Loucy (cell line): ENCODE measurements around the gene ENHO.

Experiments
- H2AFZ ChIP-seq: fragments of 200-600 bp; sonication (generic); 2 replicates; pipeline ENCODE4 v1.6.0; 2016; ENCODE audit warnings: antibody characterized with exemption, mild to moderate bottlenecking, low read length, moderate library complexity
- H3F3A ChIP-seq: fragments of 200-600 bp; 2 replicates; pipeline ENCODE4 v1.6.0; 2016; ENCODE audit warnings: antibody characterized with exemption, low read depth, mild to moderate bottlenecking
- H3K27me3 ChIP-seq: fragments of 200-600 bp; sonication (generic); 2 replicates; pipeline ENCODE4 v1.6.1; 2014; ENCODE audit warnings: low read length, mild to moderate bottlenecking; ENCODE audit not compliant: insufficient read depth, poor library complexity, severe bottlenecking
- H3K36me3 ChIP-seq: fragments of 200-600 bp; sonication (generic); 2 replicates; pipeline ENCODE4 v1.6.1; 2016; ENCODE audit warnings: low read length; ENCODE audit not compliant: insufficient read depth
- H3K4me1 ChIP-seq: fragments of 200-600 bp; sonication (generic); 2 replicates; pipeline ENCODE4 v1.5.1; 2014; ENCODE audit warnings: low read length, mild to moderate bottlenecking; ENCODE audit not compliant: insufficient read depth, poor library complexity, severe bottlenecking
- H3K4me2 ChIP-seq: fragments of 200-600 bp; sonication (generic); 2 replicates; pipeline ENCODE4 v1.6.0; 2014; ENCODE audit warnings: antibody characterized with exemption, low read length, low read depth, mild to moderate bottlenecking; ENCODE audit not compliant: poor library complexity, severe bottlenecking
- H3K4me3 ChIP-seq: fragments of 200-600 bp; sonication (generic); 2 replicates; pipeline ENCODE4 v1.5.1; 2014; ENCODE audit warnings: low read length, mild to moderate bottlenecking, mixed read lengths; ENCODE audit not compliant: poor library complexity, severe bottlenecking
- H3K79me2 ChIP-seq: fragments of 200-600 bp; sonication (generic); 2 replicates; pipeline ENCODE4 v1.6.1; 2014; ENCODE audit warnings: low read length; ENCODE audit not compliant: insufficient read depth
- H3K9ac ChIP-seq: fragments of 200-600 bp; sonication (generic); 2 replicates; pipeline ENCODE4 v1.6.0; 2014; ENCODE audit warnings: mild to moderate bottlenecking, low read depth, low read length, moderate library complexity; ENCODE audit not compliant: poor library complexity, severe bottlenecking
- H3K9me2 ChIP-seq: fragments of 200-600 bp; sonication (generic); replicated peaks from 2 replicates; pipeline ENCODE4 v1.6.1; 2016; ENCODE audit warnings: low read depth, low read length, mixed read lengths
- H3K9me3 ChIP-seq: fragments of 200-600 bp; sonication (generic); 2 replicates; pipeline ENCODE4 v1.6.1; 2014; ENCODE audit warnings: mild to moderate bottlenecking, antibody characterized with exemption, low read length, low read depth; ENCODE audit not compliant: insufficient read depth
- H4K20me1 ChIP-seq: fragments of 200-600 bp; sonication (generic); 2 replicates; pipeline ENCODE4 v1.6.0; 2014; ENCODE audit warnings: antibody characterized with exemption, low read length, mild to moderate bottlenecking; ENCODE audit not compliant: insufficient read depth, poor library complexity, severe bottlenecking
- CTCF ChIP-seq: fragments of 200-600 bp; sonication (generic); conservative IDR thresholded peaks from 2 replicates; pipeline ENCODE4 v1.5.1; 2014; ENCODE audit warnings: mild to moderate bottlenecking, antibody characterized with exemption, low read length
- EZH2phosphoT487 ChIP-seq: fragments of 200-600 bp; IDR thresholded peaks from 2 replicates; pipeline ENCODE4 v1.6.1; 2018; ENCODE audit warnings: antibody characterized with exemption, mild to moderate bottlenecking, moderate library complexity, borderline replicate concordance

The ENHO gene

GRCh38 chr9:34555002-34555348, 32.2 kb upstream of the ENHO start:
- H3K4me3 ChIP-seq, result no peak overlapping the region
- no peak overlapping the region for H3K9ac ChIP-seq
- H3K4me2 ChIP-seq, result no peak overlapping the region
- H2AFZ ChIP-seq, result no peak overlapping the region
- H3K4me1 ChIP-seq, result no peaks in the 10 kb centered on the region
- H3K9me3 ChIP-seq, result no peaks in the 10 kb centered on the region
- no peak for TF ChIP-seq EZH2phosphoT487
- TF ChIP-seq CTCF, result no peak
- no peaks in the 10 kb centered on the region for H3K79me2 ChIP-seq
- no peaks in the 10 kb centered on the region for H4K20me1 ChIP-seq
- no peaks in the 10 kb centered on the region for H3K36me3 ChIP-seq
- H3F3A ChIP-seq, result no peaks in the 10 kb centered on the region
- no peaks in the 10 kb centered on the region for H3K27me3 ChIP-seq
- no peaks in the 10 kb centered on the region for H3K9me2 ChIP-seq

DNA sequence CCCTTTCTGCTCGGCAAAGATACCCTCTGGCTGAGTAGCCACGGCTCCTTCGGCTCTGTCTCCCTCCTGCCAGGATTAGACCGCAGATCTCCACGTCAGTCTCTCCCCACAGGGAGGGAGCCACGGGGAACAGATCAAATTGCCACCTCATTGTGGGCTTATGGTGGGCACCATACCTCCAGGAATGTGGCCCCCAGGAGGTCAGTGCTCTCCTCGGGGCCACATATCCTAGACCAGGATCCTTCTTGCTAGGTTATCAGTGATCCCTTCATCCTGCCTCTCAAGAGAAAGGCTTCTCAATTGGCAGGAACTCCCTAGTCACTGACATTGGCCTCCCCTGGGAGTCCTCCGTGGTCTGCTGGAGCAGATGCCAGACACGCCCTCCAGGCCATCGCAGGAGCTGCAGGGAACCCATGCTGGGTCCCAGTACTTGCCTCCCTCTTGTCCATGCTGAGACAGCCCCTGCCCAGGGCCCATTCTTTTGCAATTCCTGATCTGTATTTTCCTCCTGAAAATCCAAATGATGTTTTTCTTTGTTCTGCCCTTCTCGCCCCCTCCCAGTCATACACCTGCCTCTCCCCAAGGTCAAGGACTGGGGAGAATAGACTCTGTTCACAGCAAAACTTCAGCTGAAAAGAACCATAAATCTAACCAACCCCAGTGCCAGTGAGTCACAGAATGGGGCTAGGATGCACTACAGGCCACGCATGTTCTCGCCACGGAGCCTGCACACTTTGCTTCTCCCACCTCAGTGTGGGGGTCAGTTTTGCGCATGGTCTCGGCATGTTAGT, 31.6 kb upstream of the ENHO start:
- H3K9ac ChIP-seq, result no peak overlapping the region
- H3K36me3 ChIP-seq, result no peaks in the 10 kb centered on the region
- H3K4me1 ChIP-seq, result no peaks in the 10 kb centered on the region
- no peaks in the 10 kb centered on the region for H4K20me1 ChIP-seq
- H2AFZ ChIP-seq, result no peak overlapping the region
- no peak overlapping the region for H3K4me3 ChIP-seq
- no peak for TF ChIP-seq CTCF
- TF ChIP-seq EZH2phosphoT487, result no peak
- H3K9me2 ChIP-seq, result no peaks in the 10 kb centered on the region
- no peaks in the 10 kb centered on the region for H3K27me3 ChIP-seq
- H3K4me2 ChIP-seq, result no peak overlapping the region
- H3K79me2 ChIP-seq, result no peaks in the 10 kb centered on the region
- no peaks in the 10 kb centered on the region for H3K9me3 ChIP-seq
- H3F3A ChIP-seq, result no peaks in the 10 kb centered on the region

GRCh38 chr9:34553511-34554021, 30.8 kb upstream of the ENHO start:
- H3K9ac ChIP-seq, result no peak overlapping the region
- H3K79me2 ChIP-seq, result no peaks in the 10 kb centered on the region
- H3K4me1 ChIP-seq, result no peaks in the 10 kb centered on the region
- no peaks in the 10 kb centered on the region for H3K27me3 ChIP-seq
- H3K9me2 ChIP-seq, result no peaks in the 10 kb centered on the region
- H3K4me2 ChIP-seq, result no peak overlapping the region
- H3K36me3 ChIP-seq, result no peaks in the 10 kb centered on the region
- H3F3A ChIP-seq, result no peaks in the 10 kb centered on the region
- no peaks in the 10 kb centered on the region for H3K9me3 ChIP-seq
- no peak for TF ChIP-seq EZH2phosphoT487
- no peak overlapping the region for H3K4me3 ChIP-seq
- H4K20me1 ChIP-seq, result no peaks in the 10 kb centered on the region
- H2AFZ ChIP-seq, result no peak overlapping the region

DNA sequence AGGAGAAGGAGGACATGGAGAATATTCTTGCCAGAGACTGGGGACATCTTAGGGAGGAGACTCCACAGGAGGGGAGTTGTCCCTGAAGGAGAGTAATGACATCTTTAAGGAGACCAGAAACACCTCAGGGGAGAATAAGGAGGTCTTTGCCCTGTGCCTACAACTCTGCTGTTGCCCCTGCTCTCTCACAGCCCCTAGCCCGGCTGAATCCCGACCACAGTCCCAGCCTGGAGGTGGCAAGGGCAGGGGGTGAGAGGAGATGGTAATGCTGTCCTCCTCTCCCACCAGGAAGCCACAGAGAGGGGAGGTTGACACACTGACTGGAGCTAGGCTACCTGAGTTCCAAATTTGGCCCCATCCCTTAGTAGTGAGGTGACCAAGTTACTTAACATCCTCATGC, 30.2 kb upstream of the ENHO start:
- no peak overlapping the region for H3K4me2 ChIP-seq
- no peak overlapping the region for H3K4me3 ChIP-seq
- TF ChIP-seq EZH2phosphoT487 (no peak), CTCF (no peak)
- no peaks in the 10 kb centered on the region for H3K4me1 ChIP-seq
- H3F3A ChIP-seq, result no peaks in the 10 kb centered on the region
- no peak overlapping the region for H3K9ac ChIP-seq
- H3K79me2 ChIP-seq, result no peaks in the 10 kb centered on the region
- H3K9me3 ChIP-seq, result no peaks in the 10 kb centered on the region
- H3K36me3 ChIP-seq, result no peaks in the 10 kb centered on the region
- no peaks in the 10 kb centered on the region for H4K20me1 ChIP-seq
- no peaks in the 10 kb centered on the region for H3K27me3 ChIP-seq
- H2AFZ ChIP-seq, result no peak overlapping the region
- H3K9me2 ChIP-seq, result no peaks in the 10 kb centered on the region
